IMR-90 (cell line): Measurements from ENCODE around the gene FBXW11. TPM values are rescaled to one million over a fixed set of nuclear protein-coding genes. Genes with fewer than 3 reads are reported as not detected.

ENCODE experiments used
- ATAC-seq: fragments of 200-7000 bp; cut with Tn5 transposase; 2 replicates; pipeline ENCODE4 v1.9.1; 2020; ENCODE audit warnings: low read depth, mild to moderate bottlenecking, moderate library complexity
- BruUV-seq: library from RNA; stranded (reverse); fragments of 400-500 nt; replicated peaks from 2 replicates; lab custom pipeline; 2021; lab: Mats Ljungman, UMichigan
- CTCF ChIA-PET: fragments of 300-600 bp; formaldehyde crosslinking; extraction: SDS; loops from one replicate; lab custom pipeline; 2021; ENCODE audit warnings: antibody characterized with exemption; lab: Yijun Ruan, JAX
- POLR2A ChIA-PET: fragments of 300-600 bp; sonication (Branson Sonifier 250); formaldehyde crosslinking; loops from one replicate; lab custom pipeline; 2022; ENCODE audit warnings: antibody characterized with exemption; ENCODE audit not compliant: unreplicated experiment; lab: Charles Lee
- DNase-seq: peaks from one replicate; pipeline ENCODE4 v3.0.0; 2013
- H2AFZ ChIP-seq: replicated peaks from 2 replicates; pipeline ENCODE3; 2013; ENCODE audit warnings: low read length, mild to moderate bottlenecking; ENCODE audit not compliant: poor library complexity
- H2AK5ac ChIP-seq: 2 replicates; pipeline ENCODE4 v1.6.1; 2013; ENCODE audit warnings: low read depth, low read length, inconsistent platforms
- H2AK9ac ChIP-seq: replicated peaks from 2 replicates; pipeline ENCODE3; 2013; ENCODE audit warnings: mild to moderate bottlenecking, low read depth, low read length, moderate library complexity; ENCODE audit not compliant: poor library complexity
- H2BK120ac ChIP-seq: 2 replicates; pipeline ENCODE4 v1.6.1; 2013; ENCODE audit warnings: low read depth, low read length, inconsistent platforms
- H2BK15ac ChIP-seq: 3 replicates; pipeline ENCODE4 v1.6.1; 2013; ENCODE audit warnings: low read depth, low read length, inconsistent platforms
- H2BK20ac ChIP-seq: 2 replicates; pipeline ENCODE4 v1.6.1; 2013; ENCODE audit warnings: low read depth, mild to moderate bottlenecking, inconsistent platforms, low read length, moderate library complexity
- H2BK5ac ChIP-seq: 2 replicates; pipeline ENCODE4 v1.6.1; 2013; ENCODE audit warnings: mild to moderate bottlenecking, low read depth, low read length, inconsistent platforms; ENCODE audit not compliant: poor library complexity, severe bottlenecking
- H3K14ac ChIP-seq: replicated peaks from 2 replicates; pipeline ENCODE4 v1.6.1; 2013; ENCODE audit warnings: low read depth, low read length, inconsistent platforms
- H3K18ac ChIP-seq: 2 replicates; pipeline ENCODE4 v1.6.1; 2013; ENCODE audit warnings: low read depth, low read length, control low read depth
- H3K23ac ChIP-seq: 2 replicates; pipeline ENCODE4 v1.6.1; 2013; ENCODE audit warnings: low read depth, low read length, inconsistent platforms
- H3K27ac ChIP-seq: 2 replicates; pipeline ENCODE4 v1.5.1; 2013; ENCODE audit warnings: mild to moderate bottlenecking, control low read depth, low read length; ENCODE audit not compliant: insufficient read depth
- H3K27me3 ChIP-seq: 2 replicates; pipeline ENCODE4 v1.6.1; 2013; ENCODE audit warnings: low read length; ENCODE audit not compliant: control insufficient read depth, insufficient read depth
- H3K36me3 ChIP-seq: 2 replicates; pipeline ENCODE4 v1.6.1; 2013; ENCODE audit warnings: low read length, mixed read lengths; ENCODE audit not compliant: control insufficient read depth, insufficient read depth
- H3K4ac ChIP-seq: 2 replicates; pipeline ENCODE4 v1.6.1; 2013; ENCODE audit warnings: low read depth, low read length, inconsistent platforms
- H3K4me1 ChIP-seq: 2 replicates; pipeline ENCODE4 v1.6.1; 2013; ENCODE audit warnings: low read length, mixed read lengths; ENCODE audit not compliant: control insufficient read depth, insufficient read depth
- H3K4me2 ChIP-seq: 2 replicates; pipeline ENCODE4 v1.6.1; 2013; ENCODE audit warnings: low read depth, mild to moderate bottlenecking, control low read depth, low read length, moderate library complexity
- H3K4me3 ChIP-seq: 2 replicates; pipeline ENCODE4 v1.5.1; 2013; ENCODE audit warnings: low read depth, mild to moderate bottlenecking, control low read depth, low read length, moderate library complexity; ENCODE audit not compliant: insufficient read depth
- H3K56ac ChIP-seq: 2 replicates; pipeline ENCODE4 v1.6.1; 2013; ENCODE audit warnings: low read length, inconsistent platforms; ENCODE audit not compliant: insufficient read depth; ENCODE audit errors: extremely low read depth
- H3K79me1 ChIP-seq, 2 experiments: 2 replicates each; pipeline ENCODE4 v1.6.1; 2013; ENCODE audit warnings: low read length in 2 of 2, inconsistent platforms in 1 of 2, low read depth in 1 of 2
- H3K9ac ChIP-seq: 2 replicates; pipeline ENCODE4 v1.6.1; 2013; ENCODE audit warnings: low read depth, low read length, control low read depth
- H3K9me1 ChIP-seq: 2 replicates; pipeline ENCODE4 v1.6.1; 2013; ENCODE audit warnings: low read length, inconsistent platforms; ENCODE audit not compliant: insufficient read depth
- H3K9me3 ChIP-seq: 2 replicates; pipeline ENCODE4 v1.6.1; 2013; ENCODE audit warnings: low read length; ENCODE audit not compliant: control insufficient read depth, insufficient read depth
- H4K20me1 ChIP-seq: 2 replicates; pipeline ENCODE4 v1.6.1; 2013; ENCODE audit warnings: low read length, inconsistent platforms; ENCODE audit not compliant: insufficient read depth
- H4K5ac ChIP-seq: 2 replicates; pipeline ENCODE4 v1.6.1; 2013; ENCODE audit warnings: mild to moderate bottlenecking, low read depth, low read length, control low read depth
- H4K8ac ChIP-seq, 2 experiments: 2 replicates each; pipeline ENCODE4 v1.6.1; 2013; ENCODE audit warnings: low read depth in 2 of 2, low read length in 2 of 2, control low read depth in 1 of 2, inconsistent platforms in 1 of 2
- H4K91ac ChIP-seq: 2 replicates; pipeline ENCODE4 v1.6.1; 2013; ENCODE audit warnings: low read depth, low read length, inconsistent platforms; ENCODE audit not compliant: insufficient read depth
- CEBPB ChIP-seq: IDR thresholded peaks from 2 replicates; pipeline ENCODE4 v1.6.1; 2012; ENCODE audit warnings: low read depth, low read length, improper control_type of control experiment
- FOS ChIP-seq: fragments of 150-350 bp; IDR thresholded peaks from 2 replicates; pipeline ENCODE4 v1.6.1; 2016; ENCODE audit warnings: low read depth, low read length
- MAZ ChIP-seq: IDR thresholded peaks from 2 replicates; pipeline ENCODE4 v1.6.1; 2012; ENCODE audit warnings: low read depth, mild to moderate bottlenecking, low read length, improper control_type of control experiment, moderate library complexity, borderline replicate concordance
- MXI1 ChIP-seq: IDR thresholded peaks from 2 replicates; pipeline ENCODE4 v1.6.1; 2012; ENCODE audit warnings: low read depth, mild to moderate bottlenecking, low read length, moderate library complexity, borderline replicate concordance
- POLR2A ChIP-seq: IDR thresholded peaks from 2 replicates; pipeline ENCODE4 v1.6.1; 2012; ENCODE audit warnings: mild to moderate bottlenecking, low read depth, low read length
- RAD21 ChIP-seq: IDR thresholded peaks from 2 replicates; pipeline ENCODE4 v1.6.1; 2012; ENCODE audit warnings: low read length, improper control_type of control experiment
- RFX5 ChIP-seq: IDR thresholded peaks from 2 replicates; pipeline ENCODE4 v1.8.0; 2012; ENCODE audit warnings: low read depth, mild to moderate bottlenecking, low read length, moderate library complexity
- SMC3 ChIP-seq: fragments of 150-350 bp; IDR thresholded peaks from 2 replicates; pipeline ENCODE4 v1.6.1; 2016; ENCODE audit warnings: low read depth, mild to moderate bottlenecking, antibody characterized with exemption, low read length, moderate library complexity
- dilution Hi-C: fragments of 300-500 bp; cut with HindIII; formaldehyde crosslinking; loops from one replicate; pipeline ENCODE4 v1.14.3; 2018; ENCODE audit warnings: low sequenced_read_pairs; ENCODE audit not compliant: unreplicated experiment
- in situ Hi-C: fragments of 300-500 bp; cut with MboI; formaldehyde crosslinking; loops from 3 replicates; pipeline ENCODE4 v1.14.3; 2019; ENCODE audit warnings: low sequenced_read_pairs, inconsistent platforms, mixed read lengths
- intact Hi-C: fragments of 100-400 bp; cut with micrococcal nuclease; formaldehyde crosslinking; loops from 2 replicates; pipeline ENCODE4 v1.10.0; 2022
- polyA plus RNA-seq, 3 experiments: library from polyadenylated mRNA; depleted of rRNA; stranded (reverse); fragments of >200 nt; gene quantifications; 2 replicates each; pipeline ENCODE4 v1.2.3, GENCODE V29; 2012; ENCODE audit warnings: low replicate concordance in 1 of 3
- total RNA-seq: library from RNA; depleted of rRNA; stranded (reverse); fragments of >200 nt; gene quantifications from 2 replicates; pipeline ENCODE4 v1.2.3, GENCODE V29; 2012
- TF ChIP-seq, protein P1 (sequence below): fragments of 150-350 bp; IDR thresholded peaks from 2 replicates; pipeline ENCODE4 v1.6.1; 2016; ENCODE audit warnings: low read depth, mild to moderate bottlenecking, low read length, moderate library complexity, borderline replicate concordance

FBXW11 gene
- total and polyA plus RNA-seq, 2 of the 4 experiments (the other 2 are of a cell fraction): 34.3 to 97.1 TPM

DNA sequence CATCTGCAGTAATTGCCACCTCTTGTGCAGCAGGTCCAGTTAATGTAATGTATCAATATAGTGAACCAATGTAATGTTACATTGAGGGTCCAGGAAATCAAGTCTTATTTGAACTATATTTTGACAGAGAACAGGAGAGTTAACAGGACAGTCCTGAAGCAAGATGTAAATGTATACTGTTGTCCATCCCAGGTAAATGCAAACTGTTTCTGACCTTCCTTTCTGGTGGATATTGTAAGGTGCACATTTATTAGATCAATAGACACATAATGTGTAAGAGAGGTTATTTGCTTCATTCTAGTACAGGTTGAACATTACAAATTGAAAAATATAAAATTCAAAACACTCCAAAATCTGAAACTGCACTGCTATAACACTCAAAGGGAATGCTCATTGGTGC lies 23.4 kb upstream of the FBXW11 start:
- POLR2A ChIA-PET: no interaction called here
- no peak for ATAC-seq
- in situ Hi-C loops: loop anchor here (25.0 kb wide), 1 partner anchor 418 kb away; no protein-coding TSS in a partner anchor

More for the DNA sequence above, 23.4 kb upstream of the FBXW11 start:
- no peak overlapping the region for H4K5ac ChIP-seq
- H3K4me1 ChIP-seq: no peaks in the 10 kb centered on the region
- H3K36me3 ChIP-seq: no peaks in the 10 kb centered on the region
- H3K14ac ChIP-seq: no peak overlapping the region
- H3K4ac ChIP-seq: no peak overlapping the region
- no peak overlapping the region for H3K18ac ChIP-seq
- no peaks in the 10 kb centered on the region for H3K79me1 ChIP-seq
- no peak overlapping the region for H3K4me2 ChIP-seq
- CTCF ChIA-PET: no interaction called here
- H3K9me3 ChIP-seq: 0 out of 2 replicates have a peak, but pooled peaks cover 2% of the 10 kb centered on the region
- H4K8ac ChIP-seq: no peak overlapping the region
- no peak overlapping the region for H2AK9ac ChIP-seq
- H4K91ac ChIP-seq: no peak overlapping the region
- H3K9me1 ChIP-seq: no peaks in the 10 kb centered on the region
- H2BK15ac ChIP-seq: no peak overlapping the region
- H3K23ac ChIP-seq: no peak overlapping the region
- intact Hi-C loops (no loop called here), dilution Hi-C loops (no loop called here)
- H2BK120ac ChIP-seq: no peak overlapping the region
- no peak for DNase-seq
- H2BK20ac ChIP-seq: no peak overlapping the region
- no peak overlapping the region for H3K56ac ChIP-seq
- no TSS peak for BruUV-seq
- no peak overlapping the region for H2AFZ ChIP-seq
- TF ChIP-seq MAZ (no peak), RFX5 (no peak), FOS (no peak), RAD21 (no peak), POLR2A (no peak), SMC3 (no peak), MXI1 (no peak), CEBPB (no peak)
- TF ChIP-seq, protein P1, sequence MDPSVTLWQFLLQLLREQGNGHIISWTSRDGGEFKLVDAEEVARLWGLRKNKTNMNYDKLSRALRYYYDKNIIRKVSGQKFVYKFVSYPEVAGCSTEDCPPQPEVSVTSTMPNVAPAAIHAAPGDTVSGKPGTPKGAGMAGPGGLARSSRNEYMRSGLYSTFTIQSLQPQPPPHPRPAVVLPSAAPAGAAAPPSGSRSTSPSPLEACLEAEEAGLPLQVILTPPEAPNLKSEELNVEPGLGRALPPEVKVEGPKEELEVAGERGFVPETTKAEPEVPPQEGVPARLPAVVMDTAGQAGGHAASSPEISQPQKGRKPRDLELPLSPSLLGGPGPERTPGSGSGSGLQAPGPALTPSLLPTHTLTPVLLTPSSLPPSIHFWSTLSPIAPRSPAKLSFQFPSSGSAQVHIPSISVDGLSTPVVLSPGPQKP: no peak
- H3K4me3 ChIP-seq: no peak overlapping the region
- H4K20me1 ChIP-seq: no peaks in the 10 kb centered on the region
- H2BK5ac ChIP-seq: no peak overlapping the region
- H2AK5ac ChIP-seq: no peak overlapping the region
- H3K9ac ChIP-seq: no peak overlapping the region
- no peaks in the 10 kb centered on the region; the same call in 1 of the 2 replicates for H3K27me3 ChIP-seq
- no peak overlapping the region for H3K27ac ChIP-seq
